Breast epithelium (tissue), 4 donors: Measurements from ENCODE around the gene NFE2L2. TPM values are rescaled to one million over a fixed set of nuclear protein-coding genes. Genes with fewer than 3 reads are reported as not detected.

ENCODE experiments used
- DNase-seq, 2 donors: peaks; one replicate each; pipeline ENCODE4 v3.0.0-alpha.2; 2019; ENCODE audit warnings: low spot score in 2 of 2
- H3K27ac ChIP-seq, 2 donors: fragments of 200-600 bp; sonication (generic) in 1 of 2; one replicate each; pipeline ENCODE4 v1.5.1; 2016 to 2019; ENCODE audit warnings: mild to moderate bottlenecking in 1 of 2
- H3K27me3 ChIP-seq, 2 donors: fragments of 200-600 bp; sonication (generic) in 1 of 2; one replicate each; pipeline versions ENCODE4 v1.5.1 to v1.6.0; 2017 to 2019; ENCODE audit warnings: control low read depth in 1 of 2, mild to moderate bottlenecking in 1 of 2
- H3K36me3 ChIP-seq: fragments of 200-600 bp; one replicate; pipeline ENCODE4 v1.5.1; 2019
- H3K4me1 ChIP-seq, 2 donors: fragments of 200-600 bp; sonication (generic); one replicate each; pipeline ENCODE4 v1.5.1; 2016 to 2019; ENCODE audit warnings: control low read depth in 1 of 2
- H3K4me3 ChIP-seq, 3 donors: fragments of 200-600 bp; sonication (generic); 1 replicate in 2 of 3; 2 replicates in 1 of 3; pipeline ENCODE4 v1.5.1; 2016 to 2019; ENCODE audit warnings: mild to moderate bottlenecking in 3 of 3, moderate library complexity in 2 of 3
- H3K9me3 ChIP-seq, 2 donors: fragments of 200-600 bp; sonication (generic) in 1 of 2; one replicate each; pipeline ENCODE4 v1.5.1; 2016 to 2019; ENCODE audit warnings: control low read depth in 1 of 2
- CTCF ChIP-seq, 3 donors: fragments of 450-650 bp; IDR thresholded peaks; one replicate each; pipeline ENCODE4 v1.5.1; 2016 to 2017; ENCODE audit warnings: antibody characterized with exemption in 3 of 3, mild to moderate bottlenecking in 3 of 3, moderate library complexity in 3 of 3
- POLR2A ChIP-seq: fragments of 450-650 bp; IDR thresholded peaks from one replicate; pipeline ENCODE4 v1.6.1; 2016; ENCODE audit warnings: antibody characterized with exemption, mild to moderate bottlenecking, moderate library complexity
- POLR2AphosphoS5 ChIP-seq, 3 donors: sonication (generic); formaldehyde crosslinking; IDR thresholded peaks; one replicate each; pipeline ENCODE4 v1.6.1; 2017; ENCODE audit warnings: antibody characterized with exemption in 3 of 3
- intact Hi-C: fragments of 100-400 bp; cut with DNase I; formaldehyde crosslinking; loops from one replicate; pipeline ENCODE4 v1.15.1; 2023; ENCODE audit warnings: low total_unique reads
- total RNA-seq, 3 donors: library from RNA; depleted of rRNA; stranded (reverse); fragments of >200 nt; gene quantifications; one replicate each; pipeline ENCODE4 v1.1.0, GENCODE V29; 2016

Gene NFE2L2
- total RNA-seq, 3 donors from 2014 or later = 63.8 to 133 (median 124) TPM

- Histone ChIP-seq H3K9me3 (no peaks in the 10 kb centered on the region), H3K27me3 (no peaks in the 10 kb centered on the region), H3K4me3 (peak overlapping the region; percentile 86 to 93 (median 92)), H3K27ac (peak overlapping the region; percentile 100), H3K36me3 (no peaks in the 10 kb centered on the region), H3K4me1 (peaks cover 0 to 6% of the 10 kb centered on the region in 2 donors)
- intact Hi-C loops = loop anchor here (2.0 kb wide), 1 partner anchor 52 kb away; the partner anchor contains the start of gene NFE2L2
- peak; percentile 88 to 89 for DNase-seq
- no peak for TF ChIP-seq POLR2A
- peak in 1 of 3 donors; percentile 18 for TF ChIP-seq CTCF (IDR thresholded peaks at IDR 0.05)
- peak; percentile 15 to 95 (median 72) for TF ChIP-seq POLR2AphosphoS5 (IDR thresholded peaks at IDR 0.05)
Observed at GRCh38 chr2:177212891-177213856, 51.4 kb downstream of the NFE2L2 start.

GRCh38 chr2:177212106-177212890 lies 52.2 kb downstream of the NFE2L2 start, which contains the start of gene HNRNPA3:
Gene HNRNPA3 (plus strand): TSS chr2:177212794. CDS start chr2:177212800, 6 bp downstream.
- Histone ChIP-seq H3K36me3 (no peaks in the 10 kb centered on the region), H3K4me3 (peak within 1 kb of the TSS; percentile 86 to 93 (median 92)), H3K9me3 (no peaks in the 10 kb centered on the region), H3K27ac (peak within 1 kb of the TSS; percentile 100), H3K4me1 (peaks cover 0 to 6% of the 10 kb centered on the region in 2 donors), H3K27me3 (no peaks in the 10 kb centered on the region)
- TF ChIP-seq POLR2A = peak; percentile 92
- peak; percentile 91 to 99 (median 94) for TF ChIP-seq POLR2AphosphoS5 (IDR thresholded peaks at IDR 0.05)
- TF ChIP-seq CTCF (IDR thresholded peaks at IDR 0.05) = peak in 1 of 3 donors; percentile 32
- peak; percentile 98 to 99 for DNase-seq
- intact Hi-C loops = loop anchor here (2.0 kb wide), 1 partner anchor 53 kb away; the partner anchor contains the start of gene NFE2L2

- H3K9me3 ChIP-seq = no peaks in the 10 kb centered on the region
- peaks cover 0 to 6% of the 10 kb centered on the region in 2 donors for H3K4me1 ChIP-seq
- peak overlapping the region; percentile 100 for H3K27ac ChIP-seq
- H3K27me3 ChIP-seq = no peaks in the 10 kb centered on the region
- no peak for DNase-seq
- H3K4me3 ChIP-seq = peak overlapping the region; percentile 86 to 93 (median 92)
- no peaks in the 10 kb centered on the region for H3K36me3 ChIP-seq
- intact Hi-C loops = loop anchor here (2.0 kb wide), 1 partner anchor 53 kb away; the partner anchor contains the start of gene NFE2L2
- TF ChIP-seq POLR2A (no peak), CTCF (IDR thresholded peaks at IDR 0.05) (no peak), POLR2AphosphoS5 (IDR thresholded peaks at IDR 0.05) (no peak)
Observed at GRCh38 chr2:177211576-177212105, 52.9 kb downstream of the NFE2L2 start.

GRCh38 chr2:177211169-177211568 lies 53.4 kb downstream of the NFE2L2 start:
- no peak for TF ChIP-seq CTCF (IDR thresholded peaks at IDR 0.05)
- no peak for TF ChIP-seq POLR2A
- no peak for TF ChIP-seq POLR2AphosphoS5 (IDR thresholded peaks at IDR 0.05)
- Histone ChIP-seq H3K4me3 (peak overlapping the region in 2 of 3 donors; percentile 86 to 92), H3K27ac (peak overlapping the region; percentile 100), H3K36me3 (no peaks in the 10 kb centered on the region), H3K9me3 (no peaks in the 10 kb centered on the region), H3K4me1 (peaks cover 0 to 6% of the 10 kb centered on the region in 2 donors), H3K27me3 (no peaks in the 10 kb centered on the region)
- intact Hi-C loops = no loop called here
- DNase-seq = no peak
